Measurements from ENCODE around the gene PC.

- TF ChIP-seq, protein P1, sequence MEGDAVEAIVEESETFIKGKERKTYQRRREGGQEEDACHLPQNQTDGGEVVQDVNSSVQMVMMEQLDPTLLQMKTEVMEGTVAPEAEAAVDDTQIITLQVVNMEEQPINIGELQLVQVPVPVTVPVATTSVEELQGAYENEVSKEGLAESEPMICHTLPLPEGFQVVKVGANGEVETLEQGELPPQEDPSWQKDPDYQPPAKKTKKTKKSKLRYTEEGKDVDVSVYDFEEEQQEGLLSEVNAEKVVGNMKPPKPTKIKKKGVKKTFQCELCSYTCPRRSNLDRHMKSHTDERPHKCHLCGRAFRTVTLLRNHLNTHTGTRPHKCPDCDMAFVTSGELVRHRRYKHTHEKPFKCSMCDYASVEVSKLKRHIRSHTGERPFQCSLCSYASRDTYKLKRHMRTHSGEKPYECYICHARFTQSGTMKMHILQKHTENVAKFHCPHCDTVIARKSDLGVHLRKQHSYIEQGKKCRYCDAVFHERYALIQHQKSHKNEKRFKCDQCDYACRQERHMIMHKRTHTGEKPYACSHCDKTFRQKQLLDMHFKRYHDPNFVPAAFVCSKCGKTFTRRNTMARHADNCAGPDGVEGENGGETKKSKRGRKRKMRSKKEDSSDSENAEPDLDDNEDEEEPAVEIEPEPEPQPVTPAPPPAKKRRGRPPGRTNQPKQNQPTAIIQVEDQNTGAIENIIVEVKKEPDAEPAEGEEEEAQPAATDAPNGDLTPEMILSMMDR (IDR thresholded peaks at IDR 0.05), result no peak
- TF ChIP-seq POLR2A (IDR thresholded peaks at IDR 0.05) (no peak), POLR2AphosphoS5 (IDR thresholded peaks at IDR 0.05) (no peak)
Measured at GRCh38 chr11:66857927-66858185, 100.3 kb downstream of the PC start.

All from sigmoid colon (tissue), 4 donors.